Progenitor cell of endocrine pancreas (in vitro differentiated cells): Measurements from ENCODE around the gene ZNF157. TPM values are rescaled to one million over a fixed set of nuclear protein-coding genes. Genes with fewer than 3 reads are reported as not detected.
"Not testable (repeated sequence)": the region's sequence is repeated elsewhere in the genome, so short reads cannot be mapped to it uniquely, and the experiment has no call there.

Source experiments
- DNase-seq: peaks from one replicate; pipeline ENCODE4 v3.0.0; 2021; ENCODE audit warnings: low spot score; ENCODE audit not compliant: unreplicated experiment
- H3K27ac Mint-ChIP-seq: 2 replicates; pipeline ENCODE4 v1.8.0; 2021; ENCODE audit warnings: mild to moderate bottlenecking, moderate library complexity, mixed read lengths
- H3K27me3 Mint-ChIP-seq: 2 replicates; pipeline ENCODE4 v1.8.0; 2021; ENCODE audit warnings: mixed read lengths
- H3K36me3 Mint-ChIP-seq: 2 replicates; pipeline ENCODE4 v1.8.0; 2022; ENCODE audit warnings: mixed read lengths; ENCODE audit not compliant: insufficient read depth
- H3K4me1 Mint-ChIP-seq: 2 replicates; pipeline ENCODE4 v1.8.0; 2021; ENCODE audit warnings: low read depth, mixed read lengths
- H3K4me3 Mint-ChIP-seq: 2 replicates; pipeline ENCODE4 v1.8.0; 2021; ENCODE audit warnings: low read depth, mild to moderate bottlenecking, moderate library complexity, mixed read lengths
- H3K9me3 Mint-ChIP-seq: 2 replicates; pipeline ENCODE4 v1.8.0; 2021; ENCODE audit warnings: low read depth, mixed read lengths
- long read RNA-seq: library from polyadenylated mRNA; unstranded; transcript quantifications from one replicate; pipeline ENCODE4 v2.0.0, GENCODE V29; 2020
- total RNA-seq: library from RNA; stranded (reverse); gene quantifications from 2 replicates; pipeline ENCODE4 v1.2.1, GENCODE V29; 2021
- TF ChIP-seq, protein P1 (sequence below): fragments of 200-600 bp; sonication (generic); IDR thresholded peaks from one replicate; pipeline ENCODE4 v1.5.0; 2021; ENCODE audit warnings: antibody characterized with exemption, mild to moderate bottlenecking; ENCODE audit not compliant: unreplicated experiment

ZNF157 gene
- 2.0 TPM in 2 replicates for total RNA-seq
- long read RNA-seq, partial matches to known transcripts, result 0 of 3 reads
- long read RNA-seq, other reads (novel, unspliced or antisense), result 3 of 3 reads

DNA sequence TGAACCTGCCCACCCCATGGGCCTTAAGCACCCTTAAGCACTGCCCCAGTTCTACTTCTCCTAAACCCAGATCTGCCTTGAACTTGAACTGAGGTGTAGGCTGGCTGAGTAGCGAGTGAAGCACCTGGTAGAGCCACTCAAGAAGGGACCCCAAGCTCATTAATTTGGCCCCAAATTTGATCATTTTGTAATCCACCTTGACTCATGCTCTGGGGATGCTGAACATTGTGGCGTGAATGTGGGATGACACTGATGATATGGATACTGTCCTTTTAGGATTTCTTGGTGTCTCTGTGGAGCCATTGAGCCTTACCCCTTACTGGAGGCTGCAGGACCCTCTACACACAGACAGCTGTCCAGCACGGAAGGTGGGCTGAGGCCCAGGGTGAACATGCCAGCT is at the start of gene ZNF157:
TSS of gene ZNF157 (plus strand) at position 301 of the 400 bp plus-strand sequence. CDS start at position 392, 91 bp downstream.
- Mint-ChIP-seq H3K27me3 (no peaks in the 10 kb centered on the region), H3K27ac (no peak within 1 kb of the TSS), H3K4me1 (peaks cover 3% of the 10 kb centered on the region), H3K9me3 (peaks cover 7% of the 10 kb centered on the region), H3K36me3 (peaks cover 3% of the 10 kb centered on the region), H3K4me3 (no peak within 1 kb of the TSS)
- TF ChIP-seq, protein P1, sequence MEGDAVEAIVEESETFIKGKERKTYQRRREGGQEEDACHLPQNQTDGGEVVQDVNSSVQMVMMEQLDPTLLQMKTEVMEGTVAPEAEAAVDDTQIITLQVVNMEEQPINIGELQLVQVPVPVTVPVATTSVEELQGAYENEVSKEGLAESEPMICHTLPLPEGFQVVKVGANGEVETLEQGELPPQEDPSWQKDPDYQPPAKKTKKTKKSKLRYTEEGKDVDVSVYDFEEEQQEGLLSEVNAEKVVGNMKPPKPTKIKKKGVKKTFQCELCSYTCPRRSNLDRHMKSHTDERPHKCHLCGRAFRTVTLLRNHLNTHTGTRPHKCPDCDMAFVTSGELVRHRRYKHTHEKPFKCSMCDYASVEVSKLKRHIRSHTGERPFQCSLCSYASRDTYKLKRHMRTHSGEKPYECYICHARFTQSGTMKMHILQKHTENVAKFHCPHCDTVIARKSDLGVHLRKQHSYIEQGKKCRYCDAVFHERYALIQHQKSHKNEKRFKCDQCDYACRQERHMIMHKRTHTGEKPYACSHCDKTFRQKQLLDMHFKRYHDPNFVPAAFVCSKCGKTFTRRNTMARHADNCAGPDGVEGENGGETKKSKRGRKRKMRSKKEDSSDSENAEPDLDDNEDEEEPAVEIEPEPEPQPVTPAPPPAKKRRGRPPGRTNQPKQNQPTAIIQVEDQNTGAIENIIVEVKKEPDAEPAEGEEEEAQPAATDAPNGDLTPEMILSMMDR, result no peak
- no peak for DNase-seq

DNA sequence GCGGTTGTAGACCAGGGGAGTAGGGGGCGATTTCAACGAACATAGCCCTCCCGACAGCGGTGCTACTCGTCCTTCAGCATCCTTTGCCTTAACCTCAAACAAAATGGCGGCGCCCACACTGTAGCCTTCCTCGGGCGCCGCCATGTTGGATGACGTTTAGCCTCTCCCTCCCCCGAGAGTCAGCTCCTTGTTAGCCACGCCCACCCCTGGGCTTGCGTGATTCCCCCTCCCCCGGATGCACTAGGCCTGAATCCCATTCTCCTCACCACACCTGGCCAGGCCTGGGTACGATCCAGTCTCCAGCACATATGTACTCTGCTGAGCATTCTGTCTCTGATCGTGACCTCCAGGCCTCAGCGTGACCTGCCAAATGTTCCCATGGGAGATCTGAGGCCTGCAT is 49.0 kb upstream of the ZNF157 start:
- Mint-ChIP-seq H3K4me3 (no peak overlapping the region), H3K4me1 (peaks cover 3% of the 10 kb centered on the region), H3K27me3 (no peaks in the 10 kb centered on the region), H3K36me3 (no peaks in the 10 kb centered on the region), H3K27ac (peak overlapping the region; percentile 95), H3K9me3 (peaks cover 11% of the 10 kb centered on the region)
- DNase-seq, result peak; percentile 57
- TF ChIP-seq, protein P1, result no peak

DNA sequence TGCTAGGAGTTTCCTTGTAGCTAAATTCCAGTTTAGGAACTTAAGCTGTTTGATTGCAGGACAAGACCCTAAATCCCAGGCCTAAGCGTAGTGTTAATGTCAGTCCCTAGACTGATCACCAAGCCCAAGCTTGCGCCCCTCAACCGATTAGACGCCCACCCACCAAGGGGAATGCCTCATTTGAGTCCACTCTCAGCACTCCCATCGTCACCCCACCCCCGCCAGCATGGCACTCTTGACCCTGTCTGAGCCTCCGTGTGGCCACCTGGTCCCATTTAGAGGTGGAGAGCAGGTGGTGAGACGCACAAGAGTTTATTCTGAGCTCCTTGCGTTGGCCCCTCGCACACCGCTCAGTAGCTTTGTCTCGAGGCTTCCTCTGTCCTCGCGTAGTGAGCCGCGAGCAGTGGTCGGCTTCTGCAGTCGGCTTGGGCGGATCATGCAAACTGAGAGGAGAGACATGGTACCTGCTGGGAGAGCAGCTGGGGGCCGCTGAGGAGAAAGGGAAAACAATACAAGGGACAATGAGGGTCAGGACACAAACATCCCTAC is 48.5 kb upstream of the ZNF157 start:
- Mint-ChIP-seq H3K27ac (peak overlapping the region; percentile 95), H3K9me3 (peaks cover 10% of the 10 kb centered on the region), H3K4me3 (no peak overlapping the region), H3K27me3 (no peaks in the 10 kb centered on the region), H3K36me3 (no peaks in the 10 kb centered on the region), H3K4me1 (peaks cover 2% of the 10 kb centered on the region)
- DNase-seq, result no peak
- TF ChIP-seq, protein P1, result no peak

DNA sequence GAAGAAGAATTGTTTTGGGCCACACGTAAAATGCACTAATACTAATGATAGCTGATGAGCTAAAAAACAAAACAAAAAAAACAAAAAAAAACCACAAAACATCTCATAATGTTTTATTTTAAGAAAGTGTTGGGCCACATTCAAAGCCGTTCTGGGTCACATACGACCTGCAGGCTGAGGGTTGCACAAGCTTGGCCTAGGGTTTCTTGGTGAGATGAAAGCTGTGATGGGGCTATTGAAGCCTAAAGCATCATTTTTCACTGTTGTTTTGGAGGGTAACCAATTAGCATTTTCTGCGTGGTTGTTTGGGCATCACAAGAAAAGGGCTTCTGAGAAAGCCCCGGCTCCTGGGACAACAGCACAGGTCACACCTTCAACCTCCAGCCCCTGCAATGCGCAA is 42.5 kb upstream of the ZNF157 start:
- H3K9me3 Mint-ChIP-seq, result no peaks in the 10 kb centered on the region
- H3K27ac Mint-ChIP-seq, result no peak overlapping the region

GRCh38 chrX:47332729-47333128 is 37.6 kb upstream of the ZNF157 start:
- H3K27me3 Mint-ChIP-seq, H3K4me1 Mint-ChIP-seq, H3K9me3 Mint-ChIP-seq, H3K36me3 Mint-ChIP-seq, H3K27ac Mint-ChIP-seq, DNase-seq, H3K4me3 Mint-ChIP-seq: not testable (repeated sequence)

More for the DNA sequence above, 42.5 kb upstream of the ZNF157 start:
- Mint-ChIP-seq H3K4me1 (no peaks in the 10 kb centered on the region), H3K27me3 (no peaks in the 10 kb centered on the region), H3K36me3 (no peaks in the 10 kb centered on the region), H3K4me3 (no peak overlapping the region)
- TF ChIP-seq, protein P1, result no peak
- no peak for DNase-seq

DNA sequence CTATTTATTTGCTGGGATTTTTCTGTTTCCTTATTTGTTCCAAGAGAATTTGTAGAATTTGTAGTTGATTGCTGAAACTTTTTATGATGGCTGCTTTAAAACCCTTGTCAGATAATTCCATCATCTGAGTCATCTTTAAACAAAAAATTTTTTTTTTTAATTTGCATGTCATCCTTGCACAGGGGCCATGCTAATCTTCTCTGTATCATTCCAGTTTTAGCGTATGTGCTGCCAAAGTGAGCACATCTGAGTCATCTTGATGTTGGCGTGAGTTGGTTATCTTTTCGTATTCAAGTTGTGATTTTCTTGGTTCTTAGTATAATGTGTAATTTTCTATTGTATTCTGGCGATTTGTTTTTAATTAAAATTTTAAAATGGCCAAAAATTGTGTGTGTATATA is 18.7 kb upstream of the ZNF157 start:
- no peak overlapping the region for H3K4me3 Mint-ChIP-seq
- H3K27me3 Mint-ChIP-seq, result no peaks in the 10 kb centered on the region
- TF ChIP-seq, protein P1, result no peak
- peaks cover 2% of the 10 kb centered on the region for H3K36me3 Mint-ChIP-seq
- no peak for DNase-seq
- H3K4me1 Mint-ChIP-seq, result no peaks in the 10 kb centered on the region
- H3K9me3 Mint-ChIP-seq, result peaks cover 11% of the 10 kb centered on the region
- H3K27ac Mint-ChIP-seq, result no peak overlapping the region
